OCI-LY3 (cell line): ENCODE data around the gene DYRK1A.

ENCODE experiments used
- CTCF ChIP-seq: fragments of 200-600, 300-600 bp; sonication (generic); IDR thresholded peaks from 2 replicates; pipeline ENCODE4 v1.5.1; 2014; ENCODE audit warnings: antibody characterized with exemption, low read length, low read depth
- EZH2phosphoT487 ChIP-seq: fragments of 200-600 bp; shearing (Covaris generic); IDR thresholded peaks from 2 replicates; pipeline ENCODE4 v1.6.1; 2018; ENCODE audit warnings: antibody characterized with exemption, mixed run types, low read depth

GRCh38 chr21:37535130-37535529 lies 168.6 kb downstream of the DYRK1A start:
- TF ChIP-seq EZH2phosphoT487 (no peak), CTCF (no peak)
